ENCODE data around the gene SHANK1. TPM values are rescaled to one million over a fixed set of nuclear protein-coding genes. Genes with fewer than 3 reads are reported as not detected.

The SHANK1 gene
- total and polyA plus RNA-seq, 2 of the 13 experiments (the other 11 are each of a cell fraction or from before 2014, with no cell fraction given): not detected

DNA sequence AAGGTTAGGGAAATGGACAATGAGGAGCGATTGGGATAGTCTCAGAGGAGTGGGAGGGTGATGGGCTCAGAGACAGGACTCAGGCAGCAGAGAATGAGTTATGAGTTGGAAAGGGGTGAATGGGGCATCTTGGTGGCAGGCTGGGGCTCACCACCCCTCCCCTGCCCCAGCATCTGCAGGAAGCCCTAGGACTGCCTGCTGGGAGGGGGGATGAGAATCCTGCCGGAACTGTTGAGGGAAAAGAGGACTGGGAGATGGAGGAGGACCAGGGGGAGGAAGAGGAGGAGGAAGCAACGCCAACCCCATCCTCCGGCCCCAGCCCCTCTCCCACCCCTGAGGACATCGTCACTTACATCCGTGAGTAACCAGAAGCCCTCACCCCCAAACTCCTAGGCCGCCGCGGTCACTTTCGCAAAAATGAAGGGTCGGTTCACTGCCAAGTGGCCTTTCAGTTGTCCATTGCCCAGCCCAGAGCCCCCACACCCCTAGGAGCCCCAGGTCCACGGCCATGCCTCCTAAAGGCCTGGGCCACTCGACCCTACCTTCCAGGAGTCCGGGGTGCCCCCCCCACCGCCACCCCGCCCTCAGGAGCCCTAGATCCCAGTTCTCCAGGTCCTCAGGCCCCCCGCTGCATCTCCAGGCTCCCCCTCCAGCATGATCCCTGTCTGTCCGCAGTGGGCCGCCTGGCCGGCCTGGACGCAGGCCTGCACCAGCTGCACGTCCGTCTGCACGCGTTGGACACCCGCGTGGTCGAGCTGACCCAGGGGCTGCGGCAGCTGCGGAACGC is 4.3 kb upstream of the SHANK1 start:
- Histone ChIP-seq H3K4me2 (ENCODE audit: low read depth, low read length) (peak overlapping the region; percentile 74), H3K4me3 (replicated peaks in 1 of 3; ENCODE audit: insufficient read depth in 1 of 3, low read depth in 2 of 3, low read length in 3 of 3) (peak overlapping the region; percentile 34 to 69 (median 43); a peak in 4 of 6 replicates), H3K27me3 (ENCODE audit: control insufficient read depth in 1 of 2, insufficient read depth in 2 of 2, low read length in 2 of 2) (peaks cover 9 to 50% of the 10 kb centered on the region in 2 experiments), H4K20me1 (ENCODE audit: insufficient read depth, low read length) (no peaks in the 10 kb centered on the region), H2AFZ (ENCODE audit: low read length) (no peak overlapping the region), H3K9ac (ENCODE audit: insufficient read depth, low read depth, low read length) (no peak overlapping the region), H3K79me2 (ENCODE audit: insufficient read depth, low read length) (no peaks in the 10 kb centered on the region), H3K4me1 (ENCODE audit: insufficient read depth, low read length) (no peaks in the 10 kb centered on the region), H3K27ac (ENCODE audit: extremely low read length, insufficient read depth, low read length) (no peak overlapping the region), H3K36me3 (replicated peaks in 1 of 2; ENCODE audit: control insufficient read depth in 1 of 2, insufficient read depth in 2 of 2, low read length in 2 of 2) (no peaks in the 10 kb centered on the region), H3K9me3 (ENCODE audit: low read length) (no peaks in the 10 kb centered on the region)
- ATAC-seq (no peak), DNase-seq (ENCODE audit: low spot score) (no peak), FAIRE-seq (no peak)
- 4% methylated on average over 14 of the region's 31 CpGs for WGBS (ENCODE audit: low lambda C conversion rate)
- POLR2A ChIA-PET: interaction anchor here (1.0 kb wide), 1 partner anchor 81 kb away, joined by 3 read pairs; no protein-coding TSS in a partner anchor
- TF ChIP-seq ARNT2 (CRISPR knock-in tag; IDR thresholded peaks at IDR 0.05; ENCODE audit: low read depth) (0 out of 2 replicates have a peak, but pooled peaks have one; percentile 54), ZC3H4 (CRISPR knock-in tag; IDR thresholded peaks at IDR 0.05; ENCODE audit: borderline replicate concordance) (no peak), MTF2 (CRISPR knock-in tag; IDR thresholded peaks at IDR 0.05; ENCODE audit: borderline replicate concordance) (peak; percentile 90; the same call in 1 of the 2 replicates), ZFX (CRISPR knock-in tag; IDR thresholded peaks at IDR 0.05; ENCODE audit: low read depth) (peak; percentile 35; the same call in 1 of the 2 replicates), AGO1 (IDR thresholded peaks at IDR 0.05; ENCODE audit: low read depth, low read length, poor library complexity, severe bottlenecking) (peak; percentile 29), ZNF451 (CRISPR knock-in tag; IDR thresholded peaks at IDR 0.05) (0 out of 2 replicates have a peak, but pooled peaks have one; percentile 27), BHLHE40 (IDR thresholded peaks at IDR 0.05; ENCODE audit: low read length) (0 out of 2 replicates have a peak, but pooled peaks have one; percentile 22), ZNF878 (CRISPR knock-in tag; IDR thresholded peaks at IDR 0.05) (no peak), SALL1 (CRISPR knock-in tag; IDR thresholded peaks at IDR 0.05) (0 out of 2 replicates have a peak, but pooled peaks have one; percentile 8), EP300 (IDR thresholded peaks at IDR 0.05; ENCODE audit: low read depth in 2 of 2, low read length in 2 of 2) (no peak), EP300 (CRISPR knock-in tag; IDR thresholded peaks at IDR 0.05; ENCODE audit: borderline replicate concordance) (no peak), HNRNPLL (IDR thresholded peaks at IDR 0.05; ENCODE audit: low read depth, low read length, poor library complexity, severe bottlenecking) (peak; percentile 75), MYC (CRISPR knock-in tag; IDR thresholded peaks at IDR 0.05; ENCODE audit: borderline replicate concordance) (peak; percentile 39; the same call in 1 of the 2 replicates)
- TF ChIP-seq, protein P1, sequence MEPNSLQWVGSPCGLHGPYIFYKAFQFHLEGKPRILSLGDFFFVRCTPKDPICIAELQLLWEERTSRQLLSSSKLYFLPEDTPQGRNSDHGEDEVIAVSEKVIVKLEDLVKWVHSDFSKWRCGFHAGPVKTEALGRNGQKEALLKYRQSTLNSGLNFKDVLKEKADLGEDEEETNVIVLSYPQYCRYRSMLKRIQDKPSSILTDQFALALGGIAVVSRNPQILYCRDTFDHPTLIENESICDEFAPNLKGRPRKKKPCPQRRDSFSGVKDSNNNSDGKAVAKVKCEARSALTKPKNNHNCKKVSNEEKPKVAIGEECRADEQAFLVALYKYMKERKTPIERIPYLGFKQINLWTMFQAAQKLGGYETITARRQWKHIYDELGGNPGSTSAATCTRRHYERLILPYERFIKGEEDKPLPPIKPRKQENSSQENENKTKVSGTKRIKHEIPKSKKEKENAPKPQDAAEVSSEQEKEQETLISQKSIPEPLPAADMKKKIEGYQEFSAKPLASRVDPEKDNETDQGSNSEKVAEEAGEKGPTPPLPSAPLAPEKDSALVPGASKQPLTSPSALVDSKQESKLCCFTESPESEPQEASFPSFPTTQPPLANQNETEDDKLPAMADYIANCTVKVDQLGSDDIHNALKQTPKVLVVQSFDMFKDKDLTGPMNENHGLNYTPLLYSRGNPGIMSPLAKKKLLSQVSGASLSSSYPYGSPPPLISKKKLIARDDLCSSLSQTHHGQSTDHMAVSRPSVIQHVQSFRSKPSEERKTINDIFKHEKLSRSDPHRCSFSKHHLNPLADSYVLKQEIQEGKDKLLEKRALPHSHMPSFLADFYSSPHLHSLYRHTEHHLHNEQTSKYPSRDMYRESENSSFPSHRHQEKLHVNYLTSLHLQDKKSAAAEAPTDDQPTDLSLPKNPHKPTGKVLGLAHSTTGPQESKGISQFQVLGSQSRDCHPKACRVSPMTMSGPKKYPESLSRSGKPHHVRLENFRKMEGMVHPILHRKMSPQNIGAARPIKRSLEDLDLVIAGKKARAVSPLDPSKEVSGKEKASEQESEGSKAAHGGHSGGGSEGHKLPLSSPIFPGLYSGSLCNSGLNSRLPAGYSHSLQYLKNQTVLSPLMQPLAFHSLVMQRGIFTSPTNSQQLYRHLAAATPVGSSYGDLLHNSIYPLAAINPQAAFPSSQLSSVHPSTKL (CRISPR knock-in tag; IDR thresholded peaks at IDR 0.05): 0 out of 2 replicates have a peak, but pooled peaks have one; percentile 11
- CTCF ChIA-PET (ENCODE audit: low intra/inter-chr PET ratio, low total read pairs): interaction anchor here (1.4 kb wide), 1 partner anchor 60 kb away, joined by 5 read pairs; no protein-coding TSS in a partner anchor
- in situ Hi-C loops (cut with HindIII; ENCODE audit: extremely low pct_ligation_motif_present, low pct_unique_long_range_greater_than_20kb): no loop called here
- intact Hi-C loops (cut with micrococcal nuclease; ENCODE audit: unreplicated experiment): loop anchor here (5.0 kb wide), 1 partner anchor 58 kb away; no protein-coding TSS in a partner anchor
- no TSS peak for BruUV-seq (replicated peaks)

All from HepG2 (cell line).